K562 (cell line): ENCODE results near the gene APBA2. TPM values are rescaled to one million over a fixed set of nuclear protein-coding genes. Genes with fewer than 3 reads are reported as not detected.

ENCODE experiments used
- ATAC-seq: fragments of 200-7000 bp; cut with Tn5 transposase; 3 replicates; pipeline ENCODE4 v1.9.1; 2020; ENCODE audit warnings: moderate library complexity
- BruUV-seq: library from RNA; stranded (reverse); fragments of 400-500 nt; replicated peaks from 2 replicates; lab custom pipeline; 2021; lab: Mats Ljungman, UMichigan
- CTCF ChIA-PET: fragments of 300-600 bp; formaldehyde crosslinking; extraction: SDS; loops from one replicate; lab custom pipeline; 2021; ENCODE audit warnings: low intra/inter-chr PET ratio; lab: Yijun Ruan, JAX
- POLR2A ChIA-PET: fragments of 300-600, 350-650 bp; sonication (Branson Sonifier 250); formaldehyde crosslinking; extraction: SDS; loops from one replicate; lab custom pipeline; 2021; ENCODE audit warnings: antibody characterized with exemption, inconsistent platforms; lab: Yijun Ruan, JAX
- DNase-seq, 4 experiments: peaks; one replicate each; pipeline versions ENCODE4 v3.0.0 to v3.0.0-alpha.2; 2011 to 2018; ENCODE audit warnings: low spot score in 3 of 4, mixed read lengths in 3 of 4; ENCODE audit errors: extremely low read depth in 1 of 4
- FAIRE-seq: peaks from 2 replicates; lab custom pipeline; 2011; peaks lifted over from hg19 to GRCh38; lab: Jason Lieb, UNC
- H2AFZ ChIP-seq: 2 replicates; pipeline ENCODE4 v1.6.0; 2011; ENCODE audit warnings: low read depth, low read length, control low read depth, inconsistent platforms
- H3K27ac ChIP-seq: fragments of 200-600 bp; 3 replicates; pipeline ENCODE4 v1.8.0; 2011; ENCODE audit warnings: low read depth, mild to moderate bottlenecking, control low read depth, inconsistent platforms, low read length, moderate library complexity, mixed read lengths; ENCODE audit errors: extremely low read depth
- H3K27me3 ChIP-seq, 2 experiments: fragments of 300-600 bp in 1 of 2; 2 replicates in 1 of 2; 3 replicates in 1 of 2; pipeline versions ENCODE4 v1.6.0 to v1.8.0; 2011; ENCODE audit warnings: inconsistent platforms in 2 of 2, low read length in 2 of 2, mild to moderate bottlenecking in 1 of 2, mixed read lengths in 1 of 2, moderate library complexity in 1 of 2; ENCODE audit not compliant: control insufficient read depth in 2 of 2, insufficient read depth in 2 of 2
- H3K36me3 ChIP-seq: fragments of 300-600 bp; 3 replicates; pipeline ENCODE4 v1.8.0; 2011; ENCODE audit warnings: mild to moderate bottlenecking, low read length, inconsistent platforms; ENCODE audit not compliant: control insufficient read depth, insufficient read depth
- H3K4me1 ChIP-seq, 2 experiments: fragments of 200-600 bp in 1 of 2; replicated peaks in 1 of 2; 2 replicates in 1 of 2; 3 replicates in 1 of 2; pipeline versions ENCODE4 v1.5.1 to v1.8.0; 2011; ENCODE audit warnings: inconsistent platforms in 2 of 2, low read length in 2 of 2, mild to moderate bottlenecking in 1 of 2, mixed read lengths in 1 of 2, moderate library complexity in 1 of 2; ENCODE audit not compliant: control insufficient read depth in 2 of 2, insufficient read depth in 2 of 2
- H3K4me2 ChIP-seq: 2 replicates; pipeline ENCODE4 v1.6.1; 2011; ENCODE audit warnings: low read length, control low read depth, inconsistent platforms, mixed read lengths; ENCODE audit not compliant: insufficient read depth
- H3K4me3 ChIP-seq: fragments of 200-600 bp; sonication (generic), shearing (Covaris generic); 2 replicates; pipeline ENCODE4 v1.5.1; 2016; ENCODE audit warnings: control low read depth, inconsistent platforms
- H3K79me2 ChIP-seq: fragments of 200-600 bp; 3 replicates; pipeline ENCODE4 v1.8.0; 2011; ENCODE audit warnings: low read length, inconsistent platforms; ENCODE audit not compliant: control insufficient read depth, insufficient read depth
- H3K9ac ChIP-seq, 2 experiments: 2 replicates each; pipeline versions ENCODE4 v1.6.0 to v1.6.1; 2011; ENCODE audit warnings: low read depth in 2 of 2, low read length in 2 of 2, control low read depth in 1 of 2, inconsistent platforms in 1 of 2, mild to moderate bottlenecking in 1 of 2, mixed read lengths in 1 of 2; ENCODE audit not compliant: insufficient read depth in 1 of 2
- H3K9me1 ChIP-seq: one replicate; pipeline ENCODE4 v1.6.0; 2011; ENCODE audit warnings: inconsistent platforms, mild to moderate bottlenecking, low read length, moderate library complexity; ENCODE audit not compliant: control insufficient read depth, insufficient read depth
- H3K9me3 ChIP-seq: replicated peaks from 2 replicates; pipeline ENCODE4 v1.5.1; 2011; ENCODE audit warnings: low read depth, low read length, inconsistent platforms; ENCODE audit not compliant: control insufficient read depth, insufficient read depth
- H4K20me1 ChIP-seq: replicated peaks from 2 replicates; pipeline ENCODE4 v1.6.1; 2011; ENCODE audit warnings: low read length, inconsistent platforms, mixed read lengths; ENCODE audit not compliant: control insufficient read depth, insufficient read depth
- ARID1B ChIP-seq: fragments of 450-650 bp; IDR thresholded peaks from 2 replicates; pipeline ENCODE4 v1.6.1; 2016; ENCODE audit warnings: antibody characterized with exemption, mild to moderate bottlenecking, inconsistent platforms
- BRD4 ChIP-seq: fragments of 200-600 bp; sonication (generic); IDR thresholded peaks from 2 replicates; pipeline ENCODE4 v1.6.1; 2017; ENCODE audit warnings: inconsistent platforms
- ETS2 ChIP-seq: IDR thresholded peaks from 2 replicates; pipeline ENCODE4 v1.6.1; 2016; ENCODE audit warnings: borderline replicate concordance, missing genetic modification characterization, mild to moderate bottlenecking, moderate library complexity, missing compliant biosample characterization; ENCODE audit not compliant: poor library complexity, severe bottlenecking
- HLTF ChIP-seq: fragments of 450-650 bp; IDR thresholded peaks from 2 replicates; pipeline ENCODE4 v1.6.1; 2016
- HNRNPK ChIP-seq: fragments of 200-400 bp; formaldehyde crosslinking; IDR thresholded peaks from one replicate; pipeline ENCODE4 v1.6.1; 2018; ENCODE audit warnings: mild to moderate bottlenecking, low read depth, low read length; ENCODE audit not compliant: poor library complexity, severe bottlenecking
- HNRNPLL ChIP-seq: fragments of 200-400 bp; formaldehyde crosslinking; IDR thresholded peaks from 2 replicates; pipeline ENCODE4 v1.6.1; 2017; ENCODE audit warnings: low read length, low read depth, mild to moderate bottlenecking; ENCODE audit not compliant: poor library complexity, severe bottlenecking
- NEUROD1 ChIP-seq: fragments of 150-350 bp; IDR thresholded peaks from 2 replicates; pipeline ENCODE4 v1.6.1; 2014; ENCODE audit warnings: borderline replicate concordance, low read length, low read depth; ENCODE audit not compliant: partially characterized antibody
- POU5F1 ChIP-seq: fragments of 150-350 bp; IDR thresholded peaks from 2 replicates; pipeline ENCODE4 v1.6.1; 2014; ENCODE audit warnings: borderline replicate concordance, low read length, low read depth, mild to moderate bottlenecking; ENCODE audit not compliant: partially characterized antibody
- U2AF2 ChIP-seq: fragments of 200-400 bp; formaldehyde crosslinking; optimal IDR thresholded peaks from 2 replicates; pipeline ENCODE3; 2017; ENCODE audit warnings: low read depth, mild to moderate bottlenecking, low read length
- ZBTB1 ChIP-seq: sonication (generic); formaldehyde crosslinking; IDR thresholded peaks from 2 replicates; pipeline ENCODE4 v1.8.1; 2023; ENCODE audit warnings: missing genetic modification reagents, low read depth, mild to moderate bottlenecking, borderline replicate concordance
- ZKSCAN1 ChIP-seq: fragments of 150-350 bp; IDR thresholded peaks from 2 replicates; pipeline ENCODE4 v1.6.1; 2016; ENCODE audit warnings: low read depth, low read length
- ZNF184 ChIP-seq: sonication (generic); formaldehyde crosslinking; IDR thresholded peaks from 2 replicates; pipeline ENCODE4 v1.5.0; 2020; ENCODE audit warnings: missing genetic modification reagents
- WGBS: fragments of 100-300 bp; shearing (Covaris generic); methylation state at CpG from one replicate; pipeline ENCODE4 v1.1.6; 2016; ENCODE audit warnings: low coverage, mixed read lengths; ENCODE audit not compliant: insufficient coverage; ENCODE audit errors: missing lambda C conversion rate; 5-methylcytosine and 5-hydroxymethylcytosine counted together
- in situ Hi-C: fragments of 300-500 bp; cut with MboI; formaldehyde crosslinking; loops from 4 replicates; pipeline ENCODE4 v1.15.0; 2018; ENCODE audit warnings: inconsistent platforms, mixed read lengths
- intact Hi-C: fragments of 100-400 bp; cut with micrococcal nuclease; formaldehyde crosslinking; loops from 2 replicates; pipeline ENCODE4 v1.14.2; 2022
- polyA plus RNA-seq, 8 experiments: library from polyadenylated mRNA; depleted of rRNA in 4 of 8; stranded (reverse) in 5 of 8; unstranded in 3 of 8; fragments of >200 nt; fragmentation: Nextera tagmentation in 2 of 8; fragmentation: Illumina TruSeq in 1 of 8; extraction: Ambion mirVana in 2 of 8; extraction: Trizol in 1 of 8; gene quantifications; 2 replicates each; pipeline versions ENCODE4 v1.2.1 to v1.2.3, GENCODE V29; 2011 to 2014; ENCODE audit warnings: inconsistent platforms in 1 of 8, missing spikeins in 1 of 8
- total RNA-seq, 7 experiments: library from RNA; depleted of rRNA in 6 of 7; stranded (reverse); fragments of >200 nt in 6 of 7; fragmentation: Illumina TruSeq in 2 of 7; extraction: Trizol in 2 of 7; gene quantifications; 2 replicates each; pipeline versions ENCODE4 v1.2.1 to v1.2.3, GENCODE V29; 2011 to 2021; ENCODE audit warnings: low replicate concordance in 1 of 7
- TF ChIP-seq, protein P1 (sequence below): IDR thresholded peaks from 2 replicates; pipeline ENCODE4 v1.6.1; 2012; ENCODE audit warnings: low read depth, low read length, improper control_type of control experiment, borderline replicate concordance
- TF ChIP-seq, protein P2 (sequence below): fragments of 450-650 bp; IDR thresholded peaks from 2 replicates; pipeline ENCODE4 v1.6.1; 2014; ENCODE audit warnings: low read depth, mild to moderate bottlenecking, moderate library complexity, borderline replicate concordance

The APBA2 gene
- total and polyA plus RNA-seq, 9 of the 15 experiments (the other 6 are each of a cell fraction or from before 2014, with no cell fraction given) = 0.24 to 40.9 (median 25.2) TPM

DNA sequence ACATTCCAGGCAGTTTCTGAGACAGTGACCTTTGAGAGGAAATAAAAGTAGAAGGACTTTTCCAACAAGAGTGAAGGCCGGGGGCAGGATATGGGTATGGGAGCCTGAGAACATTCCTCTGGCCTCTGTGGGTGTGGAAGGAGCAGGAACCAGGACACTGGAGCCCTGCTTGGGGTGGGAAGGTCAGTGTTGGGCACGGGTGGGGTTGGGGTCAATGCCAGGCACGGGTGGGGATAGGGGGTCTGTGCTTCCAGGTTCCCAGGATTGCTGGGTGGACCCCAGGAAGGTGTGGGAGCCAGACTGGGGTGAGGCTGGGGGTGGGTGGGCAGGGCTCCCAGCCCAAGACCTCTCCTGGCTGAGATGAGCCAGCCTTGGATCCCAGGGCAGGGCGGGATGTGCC lies 220.3 kb downstream of the APBA2 start:
- H3K9me1 ChIP-seq = no peaks in the 10 kb centered on the region
- CTCF ChIA-PET = interaction anchor here (1.1 kb wide), 1 partner anchor 108 kb away, joined by 4 read pairs; no protein-coding TSS in a partner anchor
- no TSS peak for BruUV-seq
- H3K4me1 ChIP-seq = no peaks in the 10 kb centered on the region
- no peak overlapping the region for H3K4me2 ChIP-seq
- in situ Hi-C loops = no loop called here
- H3K79me2 ChIP-seq = no peaks in the 10 kb centered on the region
- POLR2A ChIA-PET = interaction anchor here (0.9 kb wide), 1 partner anchor 38 kb away, joined by 3 read pairs; no protein-coding TSS in a partner anchor
- no peaks in the 10 kb centered on the region for H3K9me3 ChIP-seq
- H3K9ac ChIP-seq = no peak overlapping the region
- DNase-seq (no peak), ATAC-seq (no peak), FAIRE-seq (no peak)
- no peaks in the 10 kb centered on the region for H3K27me3 ChIP-seq
- intact Hi-C loops = no loop called here
- TF ChIP-seq, protein P1, sequence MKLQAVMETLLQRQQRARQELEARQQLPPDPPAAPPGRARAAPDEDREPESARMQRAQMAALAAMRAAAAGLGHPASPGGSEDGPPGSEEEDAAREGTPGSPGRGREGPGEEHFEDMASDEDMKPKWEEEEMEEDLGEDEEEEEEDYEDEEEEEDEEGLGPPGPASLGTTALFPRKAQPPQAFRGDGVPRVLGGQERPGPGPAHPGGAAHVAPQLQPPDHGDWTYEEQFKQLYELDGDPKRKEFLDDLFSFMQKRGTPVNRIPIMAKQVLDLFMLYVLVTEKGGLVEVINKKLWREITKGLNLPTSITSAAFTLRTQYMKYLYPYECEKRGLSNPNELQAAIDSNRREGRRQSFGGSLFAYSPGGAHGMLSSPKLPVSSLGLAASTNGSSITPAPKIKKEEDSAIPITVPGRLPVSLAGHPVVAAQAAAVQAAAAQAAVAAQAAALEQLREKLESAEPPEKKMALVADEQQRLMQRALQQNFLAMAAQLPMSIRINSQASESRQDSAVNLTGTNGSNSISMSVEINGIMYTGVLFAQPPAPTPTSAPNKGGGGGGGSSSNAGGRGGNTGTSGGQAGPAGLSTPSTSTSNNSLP = no peak
- no peak for TF ChIP-seq NEUROD1
- TF ChIP-seq ZNF184 (CRISPR knock-in tag) = no peak
- no peak for TF ChIP-seq HNRNPLL
- TF ChIP-seq U2AF2 = no peak
- TF ChIP-seq ETS2 (tag) = no peak
- TF ChIP-seq POU5F1 = no peak
- TF ChIP-seq BRD4 = no peak
- TF ChIP-seq, protein P2, sequence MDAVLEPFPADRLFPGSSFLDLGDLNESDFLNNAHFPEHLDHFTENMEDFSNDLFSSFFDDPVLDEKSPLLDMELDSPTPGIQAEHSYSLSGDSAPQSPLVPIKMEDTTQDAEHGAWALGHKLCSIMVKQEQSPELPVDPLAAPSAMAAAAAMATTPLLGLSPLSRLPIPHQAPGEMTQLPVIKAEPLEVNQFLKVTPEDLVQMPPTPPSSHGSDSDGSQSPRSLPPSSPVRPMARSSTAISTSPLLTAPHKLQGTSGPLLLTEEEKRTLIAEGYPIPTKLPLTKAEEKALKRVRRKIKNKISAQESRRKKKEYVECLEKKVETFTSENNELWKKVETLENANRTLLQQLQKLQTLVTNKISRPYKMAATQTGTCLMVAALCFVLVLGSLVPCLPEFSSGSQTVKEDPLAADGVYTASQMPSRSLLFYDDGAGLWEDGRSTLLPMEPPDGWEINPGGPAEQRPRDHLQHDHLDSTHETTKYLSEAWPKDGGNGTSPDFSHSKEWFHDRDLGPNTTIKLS = no peak
- TF ChIP-seq ZBTB1 (CRISPR knock-in tag) = no peak
- no peak for TF ChIP-seq ZKSCAN1
- no peak for TF ChIP-seq HNRNPK
- no peak for TF ChIP-seq HLTF
- no peak for TF ChIP-seq ARID1B
- TF ChIP-seq, all 486 proteins: peak for 0
- Histone ChIP-seq H4K20me1 (no peaks in the 10 kb centered on the region), H3K27ac (no peak overlapping the region), H3K36me3 (peaks cover 37% of the 10 kb centered on the region; the same call in 1 of the 3 replicates), H2AFZ (no peak overlapping the region), H3K4me3 (no peak overlapping the region)
- WGBS = 83% methylated on average over 4 of the region's 4 CpGs
